ENCODE measurements around the gene RNF217. TPM values are rescaled to one million over a fixed set of nuclear protein-coding genes. Genes with fewer than 3 reads are reported as not detected.

Gene RNF217
- total and polyA plus RNA-seq, 2 of the 8 experiments (the other 6 are each of a cell fraction or from before 2014, with no cell fraction given) = 2.0 to 8.9 TPM

- TF ChIP-seq SIN3A (conservative IDR thresholded peaks at IDR 0.05 in 1 of 2, IDR thresholded peaks at IDR 0.05 in 1 of 2; ENCODE audit: low read depth in 1 of 2, low read length in 2 of 2) = no peak
- TF ChIP-seq SAP30 (IDR thresholded peaks at IDR 0.05; ENCODE audit: insufficient read depth, insufficient replicate concordance, low read length) = no peak
- TF ChIP-seq RFX5 (IDR thresholded peaks at IDR 0.05; ENCODE audit: borderline replicate concordance, low read depth, low read length) = no peak
- TF ChIP-seq POLR2AphosphoS5 (IDR thresholded peaks at IDR 0.05; ENCODE audit: low read depth, low read length) = no peak
- no peak for TF ChIP-seq CTBP2 (IDR thresholded peaks at IDR 0.05; ENCODE audit: borderline replicate concordance, insufficient read depth, insufficient read length, low read length)
- no peak for TF ChIP-seq EP300 (IDR thresholded peaks at IDR 0.05; ENCODE audit: borderline replicate concordance in 1 of 2, low read depth in 2 of 2, low read length in 2 of 2)
- no peak for TF ChIP-seq EZH2 (IDR thresholded peaks at IDR 0.05; ENCODE audit: low read depth, low read length, severe bottlenecking)
Observed at GRCh38 chr6:124937645-124938044, 24.6 kb upstream of the RNF217 start (continued).

Measured in H1 (cell line).